ENCODE data around the gene TNFAIP3.
"Not testable (repeated sequence)": the region's sequence is repeated elsewhere in the genome, so short reads cannot be mapped to it uniquely, and the experiment has no call there.

TNFAIP3 gene

GRCh38 chr6:137834508-137834907 is 32.6 kb upstream of the TNFAIP3 start:
- TF ChIP-seq CTCF (conservative IDR thresholded peaks at IDR 0.05) (no peak), ZFX (IDR thresholded peaks at IDR 0.05) (no peak)
- no peak overlapping the region for H3K27ac ChIP-seq

GRCh38 chr6:137836788-137837187 is 30.3 kb upstream of the TNFAIP3 start:
- H3K27ac ChIP-seq, result no peak overlapping the region
- TF ChIP-seq CTCF (conservative IDR thresholded peaks at IDR 0.05) (no peak), ZFX (IDR thresholded peaks at IDR 0.05) (no peak)

- H3K27ac ChIP-seq, result not testable (repeated sequence)
Observed at GRCh38 chr6:137838090-137838489, 29.0 kb upstream of the TNFAIP3 start.

- not testable (repeated sequence) for H3K27ac ChIP-seq
Observed at GRCh38 chr6:137838597-137838996, 28.5 kb upstream of the TNFAIP3 start.

GRCh38 chr6:137839076-137839475 is 28.0 kb upstream of the TNFAIP3 start:
- H3K27ac ChIP-seq, result no peak overlapping the region
- no peak for TF ChIP-seq ZFX (IDR thresholded peaks at IDR 0.05)
- TF ChIP-seq CTCF (conservative IDR thresholded peaks at IDR 0.05), result no peak

- TF ChIP-seq ZFX (IDR thresholded peaks at IDR 0.05), result no peak
- no peak for TF ChIP-seq CTCF (conservative IDR thresholded peaks at IDR 0.05)
- no peak overlapping the region for H3K27ac ChIP-seq
Observed at GRCh38 chr6:137840252-137840651, 26.8 kb upstream of the TNFAIP3 start.

- TF ChIP-seq ZFX (IDR thresholded peaks at IDR 0.05), result no peak
- H3K27ac ChIP-seq, result no peak overlapping the region
Observed at GRCh38 chr6:137843211-137843610, 23.8 kb upstream of the TNFAIP3 start.

- H3K27ac ChIP-seq, result not testable (repeated sequence)
Observed at GRCh38 chr6:137844327-137844726, 22.7 kb upstream of the TNFAIP3 start.

GRCh38 chr6:137844773-137845172 is 22.3 kb upstream of the TNFAIP3 start:
- not testable (repeated sequence) for H3K27ac ChIP-seq

GRCh38 chr6:137845460-137845859 is 21.6 kb upstream of the TNFAIP3 start:
- TF ChIP-seq ZFX (IDR thresholded peaks at IDR 0.05) (no peak), CTCF (conservative IDR thresholded peaks at IDR 0.05) (no peak; the same call in 1 of the 2 replicates)
- no peak overlapping the region for H3K27ac ChIP-seq
